ENCODE measurements around the gene MAST4. TPM values are rescaled to one million over a fixed set of nuclear protein-coding genes. Genes with fewer than 3 reads are reported as not detected.

Gene MAST4
- total RNA-seq, 2 donors from 2014 or later: 11.0 to 11.5 TPM

DNA sequence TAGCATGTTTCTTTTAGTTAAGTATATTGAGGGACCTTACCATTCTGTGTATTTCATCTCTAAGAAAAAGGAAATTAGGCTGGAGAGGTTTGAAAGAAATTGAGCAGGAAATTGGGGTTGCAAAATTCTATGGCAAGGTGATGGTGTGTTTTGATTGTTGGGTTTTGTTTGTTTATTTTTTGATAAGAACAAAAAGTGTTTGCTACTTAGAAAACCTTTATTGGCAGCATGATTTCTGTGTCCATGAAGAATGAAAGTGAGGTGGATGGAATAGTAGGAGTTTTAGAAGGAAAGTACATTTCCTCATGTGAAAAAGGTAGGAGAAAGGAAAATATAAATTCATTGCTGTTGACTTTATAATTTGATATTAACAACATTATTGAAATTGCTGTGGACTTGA, 433.3 kb downstream of the MAST4 start:
- Histone ChIP-seq H3K27me3 (ENCODE audit: control insufficient read depth, insufficient read depth, low read length, poor library complexity, severe bottlenecking) (no peaks in the 10 kb centered on the region), H3K36me3 (ENCODE audit: control insufficient read depth, insufficient read depth, low read length) (no peaks in the 10 kb centered on the region), H3K4me1 (ENCODE audit: control insufficient read depth, insufficient read depth, low read length) (peaks cover 5% of the 10 kb centered on the region), H3K9ac (ENCODE audit: extremely low read depth, low read length, poor library complexity, severe bottlenecking) (no peak overlapping the region), H3K4me3 (ENCODE audit: low read length) (no peak overlapping the region), H3K27ac (ENCODE audit: low read depth, low read length) (no peak overlapping the region), H3K9me3 (ENCODE audit: control insufficient read depth, low read length) (no peaks in the 10 kb centered on the region)
- Mint-ChIP-seq H3K27me3 (ENCODE audit: insufficient read depth) (no peaks in the 10 kb centered on the region), H3K36me3 (ENCODE audit: low read depth) (no peaks in the 10 kb centered on the region), H3K4me3 (no peak overlapping the region), H3K9me3 (no peaks in the 10 kb centered on the region), H3K4me1 (peaks cover 47% of the 10 kb centered on the region), H3K27ac (no peak overlapping the region)
- no peak for DNase-seq
- TF ChIP-seq CTCF (conservative IDR thresholded peaks at IDR 0.05): no peak

DNA sequence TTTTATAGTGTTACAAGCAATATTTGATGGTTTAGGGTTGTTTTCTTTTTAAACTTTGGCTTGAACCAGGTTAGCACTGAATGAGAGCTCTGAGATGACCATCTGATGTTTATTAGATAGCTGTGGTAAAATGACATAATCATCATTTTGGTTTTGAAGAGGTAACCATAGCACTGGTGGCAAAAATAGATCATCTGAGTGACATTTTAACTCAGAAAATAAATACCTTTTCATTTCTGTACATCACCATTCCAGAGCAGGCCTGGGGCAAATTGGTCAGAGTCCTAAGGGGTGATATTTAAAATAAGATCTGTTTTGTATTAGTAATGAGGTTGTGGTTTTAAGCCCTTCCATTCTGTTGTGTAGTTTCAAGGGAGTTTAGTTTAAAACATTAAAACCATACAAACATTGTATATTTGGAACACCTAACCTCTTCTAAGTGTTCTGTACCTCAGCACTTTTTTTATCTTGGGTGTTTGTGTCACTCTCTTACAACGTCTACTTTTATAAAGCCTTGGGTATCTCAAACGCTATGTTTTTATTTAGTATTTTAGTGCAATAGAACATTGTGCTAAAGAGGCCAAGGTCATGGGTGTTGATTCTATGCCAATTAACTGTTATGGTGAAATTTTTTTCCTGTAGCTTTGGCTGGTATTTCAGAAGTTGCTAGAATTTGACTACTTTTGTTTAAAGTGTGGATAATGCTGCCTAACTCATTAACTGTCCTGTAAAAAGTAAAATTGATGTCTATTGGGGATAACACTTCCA, 434.3 kb downstream of the MAST4 start:
- H3K9me3 ChIP-seq (ENCODE audit: control insufficient read depth, low read length): no peaks in the 10 kb centered on the region
- H3K27ac Mint-ChIP-seq: no peak overlapping the region
- no peak for DNase-seq
- H3K9ac ChIP-seq (ENCODE audit: extremely low read depth, low read length, poor library complexity, severe bottlenecking): no peak overlapping the region
- peaks cover 5% of the 10 kb centered on the region for H3K4me1 ChIP-seq (ENCODE audit: control insufficient read depth, insufficient read depth, low read length)
- no peak for TF ChIP-seq CTCF (conservative IDR thresholded peaks at IDR 0.05)
- no peak overlapping the region for H3K4me3 ChIP-seq (ENCODE audit: low read length)
- H3K27me3 Mint-ChIP-seq (ENCODE audit: insufficient read depth): no peaks in the 10 kb centered on the region
- H3K27me3 ChIP-seq (ENCODE audit: control insufficient read depth, insufficient read depth, low read length, poor library complexity, severe bottlenecking): no peaks in the 10 kb centered on the region
- 99% methylated on average over 2 of the region's 2 CpGs; no CpG with 5 or more reads in 1 of the 2 experiments for WGBS, 2 experiments (ENCODE audit: insufficient coverage in 1 of 2, insufficient read length in 1 of 2)
- no peak overlapping the region for H3K27ac ChIP-seq (ENCODE audit: low read depth, low read length)
- no peaks in the 10 kb centered on the region for H3K36me3 ChIP-seq (ENCODE audit: control insufficient read depth, insufficient read depth, low read length)
- H3K4me3 Mint-ChIP-seq: no peak overlapping the region
- no peaks in the 10 kb centered on the region for H3K9me3 Mint-ChIP-seq
- no peaks in the 10 kb centered on the region for H3K36me3 Mint-ChIP-seq (ENCODE audit: low read depth)
- H3K4me1 Mint-ChIP-seq: peaks cover 48% of the 10 kb centered on the region

DNA sequence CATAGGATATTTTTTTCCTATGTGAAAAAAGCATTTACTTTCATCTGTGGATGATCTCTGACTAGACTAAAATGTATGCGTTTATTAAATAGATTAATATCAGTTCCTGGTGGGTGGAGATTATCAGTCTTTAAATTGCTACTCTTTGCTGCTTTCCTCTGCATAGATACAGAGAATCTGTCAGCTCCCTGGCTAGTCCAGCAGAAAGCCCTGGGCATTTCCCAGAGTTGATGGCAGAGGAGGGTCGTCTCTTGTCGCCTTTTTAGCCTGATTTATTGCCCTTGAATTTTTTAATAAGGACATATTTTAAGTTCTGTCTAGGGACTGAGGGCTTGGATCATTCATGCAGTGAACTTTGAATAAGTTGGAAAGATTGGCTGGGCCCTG, 434.9 kb downstream of the MAST4 start:
- 86 to 100% methylated on average over 2 to 3 of the region's 3 CpGs for WGBS, 2 experiments (ENCODE audit: insufficient coverage in 1 of 2, insufficient read length in 1 of 2)
- DNase-seq: no peak
- Mint-ChIP-seq H3K9me3 (no peaks in the 10 kb centered on the region), H3K4me1 (peaks cover 48% of the 10 kb centered on the region), H3K27me3 (ENCODE audit: insufficient read depth) (no peaks in the 10 kb centered on the region), H3K36me3 (ENCODE audit: low read depth) (no peaks in the 10 kb centered on the region), H3K27ac (no peak overlapping the region), H3K4me3 (no peak overlapping the region)
- Histone ChIP-seq H3K36me3 (ENCODE audit: control insufficient read depth, insufficient read depth, low read length) (no peaks in the 10 kb centered on the region), H3K27ac (ENCODE audit: low read depth, low read length) (no peak overlapping the region), H3K9ac (ENCODE audit: extremely low read depth, low read length, poor library complexity, severe bottlenecking) (no peak overlapping the region), H3K27me3 (ENCODE audit: control insufficient read depth, insufficient read depth, low read length, poor library complexity, severe bottlenecking) (no peaks in the 10 kb centered on the region), H3K9me3 (ENCODE audit: control insufficient read depth, low read length) (no peaks in the 10 kb centered on the region), H3K4me3 (ENCODE audit: low read length) (no peak overlapping the region), H3K4me1 (ENCODE audit: control insufficient read depth, insufficient read depth, low read length) (peaks cover 5% of the 10 kb centered on the region)
- TF ChIP-seq CTCF (conservative IDR thresholded peaks at IDR 0.05): no peak

Measured in endodermal cell (in vitro differentiated cells).